ENCODE results near the gene RBP2.

- no peak for TF ChIP-seq TAF1 (IDR thresholded peaks at IDR 0.05; ENCODE audit: low read depth, low read length)
- no peak for TF ChIP-seq POLR2A (IDR thresholded peaks at IDR 0.05; ENCODE audit: control extremely low read depth in 1 of 2, low read depth in 2 of 2, low read length in 2 of 2)
- TF ChIP-seq NRF1 (IDR thresholded peaks at IDR 0.05; ENCODE audit: low read depth, low read length) = no peak
- no peak for TF ChIP-seq CTCF (IDR thresholded peaks at IDR 0.05; ENCODE audit: control extremely low read depth in 1 of 3, insufficient read depth in 1 of 3, low read depth in 1 of 3, low read length in 3 of 3)
- TF ChIP-seq SP1 (IDR thresholded peaks at IDR 0.05; ENCODE audit: low read depth, low read length) = no peak
- no peak for TF ChIP-seq EZH2 (IDR thresholded peaks at IDR 0.05; ENCODE audit: low read depth, low read length, severe bottlenecking)
- no peak for TF ChIP-seq POLR2AphosphoS5 (IDR thresholded peaks at IDR 0.05; ENCODE audit: low read depth, low read length)
- no peak for TF ChIP-seq MAX (IDR thresholded peaks at IDR 0.05)
These were observed 15.8 kb downstream of the RBP2 start for GRCh38 chr3:139460529-139460928.
